HuH-7 (cell line): Measurements from ENCODE around the gene NCKAP5.
"Not testable (repeated sequence)": the region's sequence is repeated elsewhere in the genome, so short reads cannot be mapped to it uniquely, and the experiment has no call there.

Experiments
- DNase-seq: peaks from one replicate; pipeline ENCODE4 v3.0.0; 2011; ENCODE audit warnings: low spot score

NCKAP5 gene

GRCh38 chr2:133522204-133522603, 46.1 kb downstream of the NCKAP5 start:
- no peak for DNase-seq

GRCh38 chr2:133521146-133521745, 47.0 kb downstream of the NCKAP5 start:
- no peak for DNase-seq

- DNase-seq = not testable (repeated sequence)
These were observed 48.6 kb downstream of the NCKAP5 start for GRCh38 chr2:133519677-133520076.

GRCh38 chr2:133518700-133519344, 49.4 kb downstream of the NCKAP5 start:
- no peak for DNase-seq

- DNase-seq = no peak
These were observed 50.4 kb downstream of the NCKAP5 start for GRCh38 chr2:133517876-133518275.

- DNase-seq = no peak
These were observed 51.7 kb downstream of the NCKAP5 start for GRCh38 chr2:133516405-133517026.

GRCh38 chr2:133515271-133515670, 53.0 kb downstream of the NCKAP5 start:
- no peak for DNase-seq

- DNase-seq = no peak
These were observed 54.4 kb downstream of the NCKAP5 start for GRCh38 chr2:133513893-133514292.

- DNase-seq = no peak
These were observed 56.1 kb downstream of the NCKAP5 start for GRCh38 chr2:133512121-133512520.

- no peak for DNase-seq
These were observed 56.6 kb downstream of the NCKAP5 start for GRCh38 chr2:133511679-133512078.

GRCh38 chr2:133509777-133510176, 58.5 kb downstream of the NCKAP5 start:
- DNase-seq = no peak

GRCh38 chr2:133508546-133509165, 59.6 kb downstream of the NCKAP5 start:
- DNase-seq = no peak

- no peak for DNase-seq
These were observed 61.3 kb downstream of the NCKAP5 start for GRCh38 chr2:133506996-133507395.

GRCh38 chr2:133504566-133505505, 63.4 kb downstream of the NCKAP5 start:
- DNase-seq = no peak

- DNase-seq = no peak
These were observed 64.3 kb downstream of the NCKAP5 start for GRCh38 chr2:133503927-133504326.

- DNase-seq = no peak
These were observed 64.9 kb downstream of the NCKAP5 start for GRCh38 chr2:133503323-133503722.

GRCh38 chr2:133502678-133503077, 65.6 kb downstream of the NCKAP5 start:
- DNase-seq = no peak

GRCh38 chr2:133500917-133501316, 67.3 kb downstream of the NCKAP5 start:
- no peak for DNase-seq

GRCh38 chr2:133498662-133499585, 69.3 kb downstream of the NCKAP5 start:
- DNase-seq = no peak

GRCh38 chr2:133497951-133498565, 70.2 kb downstream of the NCKAP5 start:
- DNase-seq = no peak
